Measurements from ENCODE around the gene CTSO.

DNA sequence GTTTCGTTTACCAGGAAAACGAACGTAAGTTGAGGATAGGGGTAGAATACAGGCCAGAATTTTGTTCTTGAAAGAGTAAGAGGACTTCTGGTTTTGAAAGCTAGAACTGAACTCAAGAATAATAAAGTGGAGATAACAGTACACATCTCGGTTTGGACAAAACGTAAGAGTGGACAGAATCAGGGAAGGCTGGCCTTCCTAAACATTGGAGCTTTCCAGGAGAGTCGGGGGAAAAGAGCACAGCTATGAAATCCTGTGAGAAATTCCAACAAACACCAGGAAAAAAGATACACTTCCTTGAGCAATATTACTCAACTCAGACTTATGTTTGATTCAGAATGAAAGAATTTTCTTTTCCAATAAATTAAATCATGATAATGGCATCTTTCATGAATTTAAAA, 1.2 kb downstream of the CTSO start:
- TF ChIP-seq, protein P1, sequence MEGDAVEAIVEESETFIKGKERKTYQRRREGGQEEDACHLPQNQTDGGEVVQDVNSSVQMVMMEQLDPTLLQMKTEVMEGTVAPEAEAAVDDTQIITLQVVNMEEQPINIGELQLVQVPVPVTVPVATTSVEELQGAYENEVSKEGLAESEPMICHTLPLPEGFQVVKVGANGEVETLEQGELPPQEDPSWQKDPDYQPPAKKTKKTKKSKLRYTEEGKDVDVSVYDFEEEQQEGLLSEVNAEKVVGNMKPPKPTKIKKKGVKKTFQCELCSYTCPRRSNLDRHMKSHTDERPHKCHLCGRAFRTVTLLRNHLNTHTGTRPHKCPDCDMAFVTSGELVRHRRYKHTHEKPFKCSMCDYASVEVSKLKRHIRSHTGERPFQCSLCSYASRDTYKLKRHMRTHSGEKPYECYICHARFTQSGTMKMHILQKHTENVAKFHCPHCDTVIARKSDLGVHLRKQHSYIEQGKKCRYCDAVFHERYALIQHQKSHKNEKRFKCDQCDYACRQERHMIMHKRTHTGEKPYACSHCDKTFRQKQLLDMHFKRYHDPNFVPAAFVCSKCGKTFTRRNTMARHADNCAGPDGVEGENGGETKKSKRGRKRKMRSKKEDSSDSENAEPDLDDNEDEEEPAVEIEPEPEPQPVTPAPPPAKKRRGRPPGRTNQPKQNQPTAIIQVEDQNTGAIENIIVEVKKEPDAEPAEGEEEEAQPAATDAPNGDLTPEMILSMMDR (IDR thresholded peaks at IDR 0.05) = no peak
- TF ChIP-seq POLR2AphosphoS5 (IDR thresholded peaks at IDR 0.05) (no peak), EP300 (IDR thresholded peaks at IDR 0.05) (no peak)

Measured in stomach (tissue), 4 donors.